GM20431 (cell line): ENCODE results near the gene ACTN1.
"Not testable (repeated sequence)": the region's sequence is repeated elsewhere in the genome, so short reads cannot be mapped to it uniquely, and the experiment has no call there.

Source experiments
- in situ Hi-C: fragments of 300-500 bp; cut with MseI, MboI; formaldehyde crosslinking; loops from one replicate; pipeline ENCODE4 v1.15.0; 2020; ENCODE audit warnings: low sequenced_read_pairs; ENCODE audit not compliant: unreplicated experiment

The ACTN1 gene

DNA sequence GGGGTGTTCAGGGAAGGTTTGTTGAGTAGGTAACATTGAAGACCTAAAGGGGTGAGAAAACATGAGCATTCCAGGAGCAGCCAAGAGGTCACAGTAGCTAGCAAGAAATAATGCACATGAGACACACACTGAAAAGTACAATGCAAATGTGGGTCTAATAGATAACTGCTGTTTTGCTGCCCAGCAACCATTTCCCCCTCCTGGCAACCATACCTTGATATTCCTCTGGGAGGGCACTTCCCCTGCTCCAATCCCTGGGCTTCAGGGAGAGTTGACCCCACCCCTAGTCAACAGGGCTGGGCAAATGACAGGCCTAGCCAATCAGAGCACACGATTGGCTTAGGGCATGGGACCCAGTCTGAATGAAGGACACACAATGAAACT, 8.5 kb upstream of the ACTN1 start:
- in situ Hi-C loops = no loop called here

DNA sequence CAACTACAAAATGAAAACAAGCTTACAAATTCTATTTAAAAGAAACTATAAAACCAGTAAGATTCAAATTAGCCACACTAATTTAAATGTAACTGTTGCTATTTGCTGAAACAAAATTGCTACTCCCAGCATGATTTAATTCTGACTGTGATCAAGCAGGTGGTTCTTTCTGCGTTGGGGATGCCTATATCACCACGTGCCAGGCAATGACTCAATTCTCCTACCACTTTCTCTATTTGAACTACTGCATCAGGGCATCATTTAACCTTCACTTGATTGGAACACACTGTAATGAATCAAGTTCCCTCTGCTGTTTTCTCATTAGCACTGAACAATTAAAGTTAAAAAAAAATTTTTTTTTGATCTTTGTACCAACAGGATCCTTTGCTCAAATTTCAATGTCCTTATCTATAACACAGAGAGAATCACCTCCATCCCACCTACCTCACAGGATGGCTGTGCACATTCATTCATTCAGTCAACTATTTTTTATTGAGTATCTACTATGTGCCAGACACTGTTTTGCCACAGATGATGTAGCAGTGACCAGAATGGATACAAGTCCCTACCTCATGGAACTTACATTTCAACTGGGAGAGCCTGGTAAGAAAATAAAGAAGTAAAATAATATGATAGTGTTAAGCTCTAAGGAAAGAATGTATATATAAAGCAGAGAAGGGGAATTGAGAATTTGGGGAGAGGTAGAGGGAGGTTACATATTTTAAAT, 8.0 kb upstream of the ACTN1 start:
- in situ Hi-C loops = no loop called here

DNA sequence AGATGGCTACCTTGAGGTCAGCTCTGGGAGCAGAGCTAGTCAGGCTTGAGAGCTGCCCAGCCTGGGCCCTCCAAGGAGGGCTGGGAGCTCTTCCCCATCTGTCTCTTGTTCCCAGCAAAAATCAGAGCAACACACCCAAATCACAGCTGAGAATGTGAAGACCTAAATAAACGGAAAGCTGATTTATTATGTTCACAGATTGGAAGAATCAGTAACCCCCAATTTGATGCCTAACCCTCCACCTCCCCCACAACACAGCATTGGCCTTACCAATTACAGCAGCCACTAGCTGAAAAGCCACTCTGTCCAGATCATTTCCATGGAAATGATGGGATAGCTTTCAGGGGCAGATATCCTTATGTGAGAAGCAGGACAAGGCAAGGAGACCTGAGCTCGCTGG, 7.1 kb upstream of the ACTN1 start:
- in situ Hi-C loops = no loop called here

DNA sequence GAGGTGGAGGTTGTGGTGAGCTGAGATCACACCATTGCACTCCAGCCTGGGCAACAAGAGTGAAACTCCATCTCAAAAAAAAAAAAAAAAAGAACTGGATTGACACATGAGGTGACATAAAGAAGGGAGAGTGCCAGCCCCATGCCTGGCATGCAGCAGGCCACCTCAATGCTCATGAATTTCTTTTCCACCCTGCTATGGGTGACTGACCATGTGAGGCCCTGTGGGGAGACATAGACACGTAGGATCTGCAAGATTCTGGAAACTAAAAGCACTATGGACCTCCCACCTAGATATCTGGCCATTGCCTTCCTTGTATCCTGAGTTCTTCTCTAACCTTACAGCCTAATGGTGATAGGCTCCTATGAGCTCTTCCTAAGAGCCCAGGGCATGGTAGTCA, 5.6 kb upstream of the ACTN1 start:
- in situ Hi-C loops = no loop called here

DNA sequence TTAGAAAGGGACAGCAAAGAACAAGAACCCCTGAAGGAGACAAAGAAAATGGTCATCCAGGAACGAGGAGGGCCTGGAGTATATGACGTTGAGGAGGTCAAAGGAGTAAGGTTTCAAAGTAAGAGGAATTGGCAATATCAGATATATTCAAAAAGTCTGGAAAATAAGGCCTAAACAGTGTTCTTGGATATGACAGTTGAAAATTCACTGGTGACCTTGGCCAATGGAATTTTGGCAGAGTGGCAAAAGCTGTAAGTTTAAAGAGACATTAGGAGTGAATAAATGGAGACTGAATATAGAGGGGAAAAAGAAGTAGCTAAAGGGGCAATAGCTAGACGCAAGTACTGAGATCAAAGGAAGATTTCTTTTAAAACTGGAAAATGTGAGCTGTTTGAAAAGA, 4.1 kb upstream of the ACTN1 start:
- in situ Hi-C loops = no loop called here

DNA sequence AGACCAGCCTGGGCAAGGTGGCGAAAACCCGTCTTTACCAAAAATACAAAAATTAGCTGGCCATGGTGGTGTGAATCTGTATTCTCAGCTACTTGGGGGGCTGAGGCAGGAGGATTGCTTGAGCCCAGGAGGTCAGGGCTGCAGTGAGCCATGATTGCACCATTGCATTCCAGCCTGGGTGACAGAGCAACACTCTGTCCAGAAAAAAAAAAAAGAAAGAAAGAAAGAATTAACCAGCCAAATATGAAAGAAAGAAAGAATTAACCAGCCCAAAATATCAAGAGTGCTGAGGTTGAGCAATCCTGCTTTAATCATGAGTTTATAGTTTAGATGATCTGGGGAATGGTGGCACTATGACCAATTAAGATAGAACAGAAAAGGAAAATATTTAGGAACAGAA, 3.5 kb upstream of the ACTN1 start:
- in situ Hi-C loops = no loop called here

DNA sequence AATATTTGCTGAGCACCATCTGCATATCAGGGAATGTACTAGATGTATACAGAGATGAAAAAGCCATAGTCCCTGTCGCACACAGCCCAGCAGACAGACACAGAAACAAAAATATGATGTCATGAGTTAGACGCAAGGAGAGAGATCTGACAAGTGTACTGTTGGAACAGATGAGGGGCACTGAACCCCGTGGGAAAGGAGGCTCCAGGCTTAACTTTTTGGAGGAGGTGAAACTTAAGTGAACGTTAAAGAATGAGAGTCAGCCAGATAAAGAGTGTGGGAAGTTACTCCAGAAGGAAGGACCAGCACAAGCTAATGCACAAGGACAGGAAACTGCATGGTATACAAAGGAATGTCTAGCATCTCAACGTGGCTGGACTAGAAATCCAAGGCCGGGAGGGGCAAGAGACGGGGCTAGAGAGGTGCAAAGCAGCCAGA, 2.5 kb upstream of the ACTN1 start:
- in situ Hi-C loops = no loop called here

DNA sequence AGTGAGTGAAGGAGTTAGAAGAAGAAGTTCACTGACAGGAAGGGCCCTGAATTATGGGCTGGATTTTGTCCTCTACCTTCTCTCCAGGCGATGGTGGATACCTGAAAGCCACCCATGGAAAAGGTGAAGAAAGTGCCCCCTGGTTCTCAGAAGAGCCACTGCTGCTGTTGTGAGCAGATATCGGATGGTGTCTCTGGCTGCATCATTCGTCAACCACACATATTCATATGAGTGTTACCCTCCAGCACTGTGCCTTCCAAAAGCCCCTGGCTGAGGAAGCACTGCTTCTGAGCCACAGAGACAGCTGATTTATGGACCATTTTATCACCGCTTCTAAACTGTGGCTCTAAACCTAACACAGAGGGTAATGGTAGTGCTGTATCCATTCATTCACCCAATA, 2.0 kb upstream of the ACTN1 start:
- in situ Hi-C loops = no loop called here

DNA sequence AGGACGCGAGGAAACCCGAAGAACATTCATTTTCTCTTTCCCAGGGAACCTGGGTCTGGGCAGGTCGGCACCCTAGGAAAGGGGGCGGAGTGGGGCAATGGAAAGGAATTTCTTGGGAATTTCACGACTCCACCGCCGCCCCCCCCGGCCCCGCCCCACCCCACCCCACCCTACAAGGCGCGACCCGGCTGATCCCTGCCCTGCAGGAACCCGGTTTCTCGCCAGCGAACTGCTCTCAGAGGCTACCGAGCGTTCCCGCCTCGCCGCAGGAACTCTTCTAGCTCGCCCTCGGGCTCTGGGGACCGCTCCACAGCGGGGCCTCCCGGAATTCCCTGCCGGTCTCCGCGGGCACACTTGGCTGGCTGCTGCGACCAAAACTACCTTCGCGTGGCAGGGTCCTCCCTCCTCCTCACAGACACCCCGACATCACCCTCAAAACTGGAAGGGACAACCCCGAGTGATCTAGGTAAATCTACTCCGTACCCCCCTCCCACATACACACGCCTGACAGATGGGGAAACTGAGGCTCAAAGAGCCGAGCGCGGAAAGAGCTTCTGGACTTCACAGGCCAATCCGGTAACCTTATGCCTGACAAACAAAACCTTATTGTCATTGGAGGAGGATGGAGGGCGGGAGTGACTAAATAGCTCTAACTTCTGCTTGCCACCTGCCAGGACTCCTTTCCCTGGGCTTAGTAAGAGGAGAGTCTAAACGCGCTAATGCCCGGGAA, 785 bp upstream of the ACTN1 start:
- in situ Hi-C loops = no loop called here

DNA sequence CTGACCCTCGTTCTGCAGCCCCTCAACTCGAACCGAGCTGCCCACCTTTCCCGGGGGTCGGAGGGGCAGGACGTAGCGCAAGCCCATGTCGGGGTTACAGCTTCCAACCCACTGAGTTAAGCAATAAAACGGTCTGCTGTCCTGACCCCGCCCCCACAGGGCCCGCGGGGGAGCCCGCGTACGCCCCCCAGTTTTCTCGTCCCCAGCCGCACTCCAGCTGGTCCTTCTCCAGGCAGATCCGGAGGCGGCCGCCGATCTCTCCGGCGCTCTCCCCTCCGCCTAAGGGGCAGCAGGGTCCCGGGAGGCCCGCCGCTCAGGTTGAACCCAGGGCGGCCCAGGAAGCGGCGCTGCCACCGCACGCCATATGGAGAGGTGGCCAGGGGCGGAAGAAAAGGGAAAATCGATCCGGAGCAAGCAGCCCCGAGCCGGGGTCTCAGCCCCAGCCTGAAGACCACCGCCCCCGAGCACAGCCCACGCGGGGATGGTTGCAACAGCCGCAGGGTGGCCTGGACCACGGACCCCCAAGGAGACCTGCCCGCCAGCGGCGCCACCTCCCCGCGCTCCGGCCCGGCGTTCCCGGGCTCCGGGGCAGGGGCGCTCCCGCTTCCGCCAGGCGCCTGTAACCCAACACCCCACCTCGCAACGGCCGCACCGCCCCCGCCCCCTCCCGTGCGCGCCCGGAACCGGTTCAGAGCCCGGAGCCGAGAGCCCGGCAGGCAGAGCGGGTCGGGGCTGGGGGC, 760 bp downstream of the ACTN1 start:
- in situ Hi-C loops = no loop called here

DNA sequence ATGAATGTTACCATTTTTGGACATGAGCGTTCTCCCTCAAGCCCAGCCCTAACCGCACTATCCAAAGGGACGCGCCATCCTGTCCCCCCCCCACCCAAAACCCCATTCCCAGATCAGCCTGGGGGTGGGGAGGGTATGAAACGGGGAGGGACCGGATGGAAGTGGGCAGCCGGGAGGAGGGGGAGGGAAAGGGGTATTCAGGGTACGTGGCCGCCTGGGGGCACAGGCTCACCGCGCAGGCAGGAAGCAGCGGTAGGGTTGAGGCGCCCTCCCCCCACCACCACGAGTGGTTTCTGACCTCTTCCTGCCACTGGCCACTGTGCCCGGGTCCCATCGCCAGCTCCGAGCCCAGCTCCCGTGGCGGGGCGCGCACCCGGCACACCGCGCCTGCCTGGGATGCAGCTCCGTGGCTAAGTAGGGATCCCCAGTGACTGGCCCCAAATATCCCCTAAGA, 1.4 kb downstream of the ACTN1 start:
- in situ Hi-C loops = no loop called here

DNA sequence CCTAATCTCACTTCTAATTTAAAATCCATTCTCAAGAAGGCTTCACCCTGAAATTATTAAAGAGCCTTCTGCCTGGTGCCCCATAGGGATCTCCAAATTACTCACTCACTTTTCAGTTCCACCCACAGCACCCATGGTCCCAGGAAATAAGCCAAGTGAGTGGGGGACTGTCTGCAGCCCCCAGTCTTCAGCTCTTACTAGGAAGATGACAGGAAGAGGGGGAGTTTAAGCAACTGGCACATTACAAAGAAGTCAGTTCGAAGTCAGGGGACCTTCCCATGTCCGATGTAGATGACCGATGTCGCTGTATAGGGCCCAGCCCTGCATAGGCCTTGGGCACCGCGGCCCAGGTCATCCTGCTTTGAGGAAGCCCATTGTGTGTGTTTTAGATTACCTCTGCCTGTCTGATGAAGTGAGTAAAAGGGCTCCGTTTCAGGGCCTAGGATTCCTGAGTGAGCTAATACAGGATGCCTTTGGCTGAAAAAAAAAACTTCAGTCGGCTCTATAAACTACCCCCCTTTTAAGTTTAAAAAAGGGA, 1.9 kb downstream of the ACTN1 start:
- in situ Hi-C loops = no loop called here

DNA sequence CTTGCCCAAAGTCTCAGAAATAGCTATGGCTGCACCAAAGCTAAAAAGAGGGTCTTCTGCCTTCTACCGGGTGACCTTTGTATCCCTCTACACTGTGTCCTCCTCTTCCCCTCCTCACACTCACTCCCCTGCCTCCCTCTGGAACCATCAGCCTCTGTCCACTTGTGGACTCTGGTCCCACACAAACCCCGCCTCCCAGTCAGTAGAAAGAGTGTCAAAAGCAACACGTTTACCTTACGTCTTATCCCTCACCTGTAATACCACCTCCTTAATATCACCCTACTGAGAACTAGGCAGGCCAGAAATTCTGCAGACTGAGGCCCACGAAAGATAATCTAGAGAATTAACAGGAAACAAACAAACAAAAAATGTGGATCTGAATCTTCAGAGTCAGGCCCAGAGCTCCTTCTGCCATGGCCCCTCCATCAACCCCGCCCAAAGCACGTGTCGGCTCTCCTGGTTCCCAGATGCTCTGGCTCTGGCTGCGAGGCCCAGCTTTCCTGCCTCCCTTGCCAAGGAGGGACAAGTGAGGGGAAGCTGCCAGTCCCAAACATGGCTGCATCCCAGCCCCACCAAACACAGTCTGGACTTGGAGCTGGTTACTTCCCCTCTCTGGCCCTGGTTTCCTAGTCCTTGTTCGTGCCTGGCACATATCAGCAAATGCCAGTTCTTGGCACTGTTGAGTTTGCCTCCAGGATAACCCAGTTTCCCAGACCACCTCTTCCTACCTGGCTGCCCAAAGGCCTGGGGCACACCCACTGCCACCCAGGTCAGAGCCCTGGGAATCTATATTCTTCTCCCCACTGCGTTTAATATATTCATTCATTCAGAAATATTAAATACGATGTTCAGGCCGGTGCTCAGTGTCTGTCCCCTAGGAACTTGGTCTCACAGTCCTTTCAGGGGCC, 2.7 kb downstream of the ACTN1 start:
- in situ Hi-C loops = no loop called here

DNA sequence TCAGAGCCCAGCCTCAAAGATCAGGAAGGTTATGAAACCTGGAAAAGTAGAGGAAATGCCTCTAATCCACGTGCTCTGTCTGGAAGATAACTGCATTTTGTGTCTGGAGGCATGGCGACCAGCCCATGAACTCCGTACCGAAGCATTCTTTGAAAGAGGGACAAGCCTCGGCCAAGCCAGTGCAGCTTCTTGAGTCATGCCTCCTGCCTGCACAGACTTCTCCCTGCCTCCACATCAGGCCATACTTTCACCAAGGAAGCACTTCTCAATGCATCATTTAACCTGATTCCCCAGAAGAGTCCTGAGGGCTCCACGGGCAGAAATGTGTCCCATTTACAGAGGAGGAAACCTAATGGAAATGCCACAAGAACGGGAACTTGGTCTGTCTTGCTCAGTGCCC, 3.4 kb downstream of the ACTN1 start:
- in situ Hi-C loops = no loop called here

DNA sequence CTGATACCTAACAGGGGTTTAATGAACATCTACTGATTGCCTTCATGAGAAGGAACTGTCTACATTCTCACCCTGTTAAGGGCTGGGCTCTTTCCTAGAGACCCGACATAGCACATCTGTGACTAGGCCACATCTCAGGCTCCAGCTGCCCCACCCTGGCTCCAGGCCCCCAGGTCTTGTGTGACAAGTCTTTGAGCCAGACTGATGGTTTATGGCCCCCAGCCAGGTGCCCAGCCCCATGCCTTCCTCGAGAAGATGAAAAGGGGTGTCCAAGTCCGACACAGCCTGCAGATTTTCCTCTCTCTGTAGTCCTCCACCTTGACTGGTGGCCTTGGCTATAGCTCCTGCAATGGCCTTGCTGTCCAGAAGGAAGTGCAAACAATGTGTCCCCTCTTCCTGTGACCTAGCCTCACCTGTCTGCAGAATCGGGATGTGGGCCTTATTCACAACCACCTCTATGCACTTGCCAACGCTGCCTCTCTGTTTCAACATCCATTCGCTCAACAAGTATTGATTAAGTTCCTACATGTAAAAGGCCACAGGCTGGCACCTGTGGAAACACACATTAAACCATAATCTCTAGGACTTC, 4.2 kb downstream of the ACTN1 start:
- in situ Hi-C loops = no loop called here

DNA sequence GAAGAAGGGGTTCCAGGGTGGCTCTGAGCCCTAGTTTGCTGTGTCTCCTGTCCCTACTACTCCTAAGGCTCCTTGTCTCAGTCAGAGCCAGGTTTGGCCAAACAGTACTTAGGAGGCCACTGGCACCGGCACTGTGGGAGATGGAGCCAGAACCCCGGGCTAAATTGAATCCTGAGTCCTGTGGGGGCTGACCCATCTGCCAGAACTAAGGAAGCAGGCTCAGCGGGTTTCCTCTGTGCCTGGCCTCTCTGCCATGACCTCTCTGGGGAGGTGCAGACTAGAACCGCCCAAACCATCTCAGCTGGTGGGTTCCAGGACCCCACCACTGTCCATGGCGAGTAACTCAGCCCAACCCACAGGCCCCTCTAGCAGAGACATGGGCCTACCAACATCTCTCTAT, 5.5 kb downstream of the ACTN1 start:
- in situ Hi-C loops = no loop called here

DNA sequence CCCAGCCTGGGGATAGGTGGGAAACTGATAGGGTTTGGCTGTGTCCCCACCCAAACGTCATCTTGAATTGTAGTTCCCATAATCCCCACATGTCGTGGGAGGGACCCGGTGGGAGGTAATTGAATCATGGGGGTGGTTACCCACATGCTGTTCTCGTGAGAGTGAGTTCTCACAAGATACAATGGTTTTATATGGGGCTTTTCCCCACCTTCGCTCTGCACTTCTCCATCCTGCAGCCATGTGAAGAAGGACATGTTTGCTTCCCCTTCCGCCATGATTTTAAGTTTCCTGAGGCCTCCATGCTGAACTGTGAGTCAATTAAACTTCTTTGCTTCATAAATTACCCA, 5.9 kb downstream of the ACTN1 start:
- in situ Hi-C loops = not testable (repeated sequence)

DNA sequence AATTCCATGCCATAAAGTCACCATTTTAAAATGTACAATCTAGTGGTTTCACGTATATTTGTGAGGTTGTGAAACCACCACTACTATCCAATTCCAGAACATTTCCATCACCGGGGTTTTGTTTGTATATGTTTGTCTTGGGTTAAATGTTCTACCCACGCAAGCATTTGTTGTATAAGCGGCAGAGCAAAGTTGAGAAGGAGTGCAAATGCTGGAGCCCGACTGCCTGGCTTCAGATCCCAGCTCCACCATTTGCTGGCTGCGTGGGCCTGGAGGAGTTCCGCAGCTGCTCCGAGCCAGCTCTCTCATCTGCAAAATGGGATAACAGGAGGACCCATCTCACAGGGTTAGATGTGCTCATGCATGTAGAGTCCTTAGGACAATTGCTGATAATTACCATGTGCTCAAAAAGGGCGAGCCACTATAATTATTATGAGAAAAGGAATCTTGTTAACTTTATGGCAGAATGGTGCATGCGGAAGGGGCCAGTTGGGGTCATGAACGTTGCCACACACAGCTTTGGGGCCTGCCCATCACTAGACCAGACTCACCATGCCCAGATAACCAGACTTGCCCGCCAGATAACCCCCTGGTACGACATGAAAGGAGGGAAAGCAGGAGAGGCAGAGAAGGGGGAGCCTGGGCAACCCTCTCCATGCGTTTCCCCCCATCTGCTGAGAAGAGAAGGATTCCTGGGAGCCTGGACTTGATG, 6.4 kb downstream of the ACTN1 start:
- in situ Hi-C loops = no loop called here

DNA sequence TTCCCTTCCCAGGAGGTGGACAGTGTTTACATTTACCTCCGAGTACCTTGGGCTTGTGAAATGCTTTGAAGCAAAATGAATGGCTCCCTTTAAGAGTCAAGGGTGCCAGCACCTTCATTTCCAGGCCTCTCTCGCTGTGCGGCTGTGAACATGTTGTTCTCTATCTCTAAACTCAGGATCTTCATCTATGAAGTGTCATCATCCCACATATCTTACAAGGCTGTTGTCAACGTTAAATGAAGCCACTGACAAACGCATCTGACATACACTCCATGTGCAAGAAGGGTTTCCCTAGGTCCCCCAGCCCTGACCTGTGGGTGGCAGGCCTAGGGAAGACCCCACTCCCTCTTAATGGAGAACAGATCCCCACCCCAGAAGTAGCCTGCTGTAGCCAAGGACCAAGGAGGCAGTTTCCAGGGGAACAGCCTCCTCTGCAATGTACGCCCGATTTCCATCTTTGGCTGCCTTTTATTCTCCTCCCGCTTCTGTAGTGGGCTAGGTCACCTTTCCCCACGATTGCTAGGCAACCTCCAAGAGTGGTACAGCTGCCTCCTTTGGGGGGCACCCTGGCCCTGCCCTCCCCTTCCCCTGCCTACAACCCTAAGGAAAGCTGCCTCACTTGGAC, 7.6 kb downstream of the ACTN1 start:
- in situ Hi-C loops = no loop called here
